MM.1S (cell line): Measurements from ENCODE around the gene NANS.
"Not testable (repeated sequence)": the region's sequence is repeated elsewhere in the genome, so short reads cannot be mapped to it uniquely, and the experiment has no call there.

ENCODE experiments used
- DNase-seq: peaks from one replicate; pipeline ENCODE4 v3.0.0-alpha.2; 2015
- H2AFZ ChIP-seq: fragments of 300-600 bp; sonication (generic); 2 replicates; pipeline ENCODE4 v1.6.0; 2016; ENCODE audit warnings: antibody characterized with exemption, low read length
- H3F3A ChIP-seq: fragments of 300-600 bp; sonication (generic); 2 replicates; pipeline ENCODE4 v1.6.1; 2016; ENCODE audit warnings: mild to moderate bottlenecking, antibody characterized with exemption, low read length, moderate library complexity, mixed read lengths; ENCODE audit not compliant: insufficient read depth
- H3K27ac ChIP-seq: fragments of 300-600 bp; sonication (generic); 2 replicates; pipeline ENCODE4 v1.5.1; 2016; ENCODE audit warnings: mild to moderate bottlenecking, low read length
- H3K27me3 ChIP-seq: fragments of 300-600 bp; sonication (generic); replicated peaks from 2 replicates; pipeline ENCODE4 v1.6.0; 2016; ENCODE audit warnings: low read length; ENCODE audit not compliant: insufficient read depth
- H3K36me3 ChIP-seq: fragments of 300-600 bp; sonication (generic); replicated peaks from 2 replicates; pipeline ENCODE4 v1.6.1; 2016; ENCODE audit warnings: mild to moderate bottlenecking, low read length, mixed read lengths; ENCODE audit not compliant: insufficient read depth
- H3K4me1 ChIP-seq: fragments of 300-600 bp; sonication (generic); 2 replicates; pipeline ENCODE4 v1.6.1; 2016; ENCODE audit warnings: low read length, mixed read lengths
- H3K4me2 ChIP-seq: fragments of 300-600 bp; sonication (generic); 2 replicates; pipeline ENCODE4 v1.6.0; 2016; ENCODE audit warnings: low read depth, low read length
- H3K4me3 ChIP-seq: fragments of 300-600 bp; sonication (generic); 2 replicates; pipeline ENCODE4 v1.5.1; 2016; ENCODE audit warnings: low read length, mixed read lengths
- H3K79me2 ChIP-seq: fragments of 300-600 bp; sonication (generic); 2 replicates; pipeline ENCODE4 v1.6.1; 2016; ENCODE audit warnings: mixed run types, low read length, mixed read lengths
- H3K9ac ChIP-seq: fragments of 300-600 bp; sonication (generic); 2 replicates; pipeline ENCODE4 v1.6.1; 2016; ENCODE audit warnings: low read length, mixed read lengths
- H3K9me2 ChIP-seq: fragments of 300-600 bp; sonication (generic); replicated peaks from 2 replicates; pipeline ENCODE4 v1.6.1; 2016; ENCODE audit warnings: mild to moderate bottlenecking, low read length, mixed read lengths; ENCODE audit not compliant: insufficient read depth
- H3K9me3 ChIP-seq: fragments of 300-600 bp; sonication (generic); replicated peaks from 2 replicates; pipeline ENCODE4 v1.6.1; 2016; ENCODE audit warnings: mild to moderate bottlenecking, low read length, mixed read lengths; ENCODE audit not compliant: insufficient read depth
- H4K20me1 ChIP-seq: fragments of 300-600 bp; sonication (generic); 2 replicates; pipeline ENCODE4 v1.6.1; 2016; ENCODE audit warnings: mild to moderate bottlenecking, low read length, moderate library complexity, mixed read lengths; ENCODE audit not compliant: insufficient read depth
- CTCF ChIP-seq: fragments of 300-600 bp; sonication (generic); IDR thresholded peaks from 2 replicates; pipeline ENCODE4 v1.5.1; 2016; ENCODE audit warnings: antibody characterized with exemption, low read length, mixed read lengths
- EZH2 ChIP-seq: fragments of 300-600 bp; sonication (generic); optimal IDR thresholded peaks from 2 replicates; pipeline ENCODE3; 2017; ENCODE audit warnings: low read depth, mild to moderate bottlenecking, antibody characterized with exemption, low read length, mixed read lengths
- EZH2phosphoT487 ChIP-seq: fragments of 300-600 bp; sonication (generic); IDR thresholded peaks from 2 replicates; pipeline ENCODE4 v1.6.1; 2018; ENCODE audit warnings: antibody characterized with exemption, low read length

Gene NANS

GRCh38 chr9:98018347-98018746 lies 38.2 kb upstream of the NANS start:
- Histone ChIP-seq H3K4me1 (peaks cover 25% of the 10 kb centered on the region), H2AFZ (no peak overlapping the region), H4K20me1 (no peaks in the 10 kb centered on the region), H3K9me2 (no peaks in the 10 kb centered on the region), H3K9ac (no peak overlapping the region), H3K79me2 (peaks cover 3% of the 10 kb centered on the region; the same call in 1 of the 2 replicates), H3K27ac (no peak overlapping the region), H3K36me3 (peaks cover 8% of the 10 kb centered on the region; the same call in 1 of the 2 replicates), H3K27me3 (no peaks in the 10 kb centered on the region), H3F3A (peaks cover 22% of the 10 kb centered on the region), H3K4me3 (no peak overlapping the region), H3K9me3 (no peaks in the 10 kb centered on the region), H3K4me2 (no peak overlapping the region)
- DNase-seq, result no peak
- TF ChIP-seq CTCF, result no peak
- no peak for TF ChIP-seq EZH2phosphoT487
- TF ChIP-seq EZH2, result no peak

DNA sequence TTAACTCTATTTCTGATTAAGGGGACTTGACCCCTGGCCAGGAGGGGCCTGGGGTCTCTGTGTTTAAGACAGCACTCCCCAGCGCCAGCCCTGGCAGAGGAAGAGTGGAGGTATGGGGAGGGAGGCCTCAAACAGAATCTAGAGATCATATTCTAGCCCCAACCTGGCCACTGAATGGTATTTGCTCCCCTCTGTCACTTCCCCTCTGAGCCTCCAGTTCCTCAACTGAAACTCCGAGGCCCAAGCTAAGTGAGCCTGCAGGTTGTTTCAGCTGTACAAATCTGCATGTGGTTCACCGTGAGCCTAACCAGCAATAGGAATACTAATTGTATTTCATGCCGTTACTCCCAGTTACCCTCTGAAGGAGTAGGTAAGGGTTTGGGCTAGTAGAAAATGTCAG lies 37.4 kb upstream of the NANS start:
- Histone ChIP-seq H4K20me1 (no peaks in the 10 kb centered on the region), H3K36me3 (peaks cover 7% of the 10 kb centered on the region; the same call in 1 of the 2 replicates), H3K9me3 (no peaks in the 10 kb centered on the region), H3K9ac (no peak overlapping the region), H3K9me2 (no peaks in the 10 kb centered on the region), H2AFZ (no peak overlapping the region), H3K27me3 (no peaks in the 10 kb centered on the region), H3F3A (peaks cover 22% of the 10 kb centered on the region), H3K27ac (no peak overlapping the region), H3K4me3 (no peak overlapping the region), H3K4me2 (no peak overlapping the region), H3K4me1 (peaks cover 25% of the 10 kb centered on the region), H3K79me2 (peaks cover 3% of the 10 kb centered on the region; the same call in 1 of the 2 replicates)
- DNase-seq, result no peak
- no peak for TF ChIP-seq CTCF
- no peak for TF ChIP-seq EZH2
- TF ChIP-seq EZH2phosphoT487, result no peak

DNA sequence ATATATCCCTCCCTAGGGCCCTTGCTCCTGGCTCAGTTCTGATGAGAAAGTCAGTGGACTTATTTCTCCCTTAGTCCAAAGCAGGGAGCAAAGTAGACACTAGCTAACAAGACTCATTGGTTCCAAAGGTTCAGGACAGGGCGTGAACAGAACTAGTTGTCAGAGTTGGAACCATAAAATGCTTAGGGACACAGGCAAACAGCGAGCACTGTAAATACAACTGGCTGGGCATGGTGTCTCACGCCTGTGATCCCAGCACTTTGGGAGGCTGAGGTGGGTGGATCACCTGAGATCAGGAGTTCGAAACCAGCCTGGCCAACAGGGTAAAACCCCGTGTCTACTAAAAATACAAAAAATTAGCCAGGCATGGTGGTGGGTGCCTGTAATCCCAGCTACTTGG lies 36.7 kb upstream of the NANS start:
- H3K9me3 ChIP-seq, H4K20me1 ChIP-seq, H3K4me3 ChIP-seq, H2AFZ ChIP-seq, H3K27me3 ChIP-seq, H3K9me2 ChIP-seq, DNase-seq, H3K4me2 ChIP-seq, H3K79me2 ChIP-seq, H3K27ac ChIP-seq, H3K9ac ChIP-seq, H3K36me3 ChIP-seq: not testable (repeated sequence)
- Histone ChIP-seq H3K4me1 (peaks cover 24% of the 10 kb centered on the region), H3F3A (peaks cover 22% of the 10 kb centered on the region)

DNA sequence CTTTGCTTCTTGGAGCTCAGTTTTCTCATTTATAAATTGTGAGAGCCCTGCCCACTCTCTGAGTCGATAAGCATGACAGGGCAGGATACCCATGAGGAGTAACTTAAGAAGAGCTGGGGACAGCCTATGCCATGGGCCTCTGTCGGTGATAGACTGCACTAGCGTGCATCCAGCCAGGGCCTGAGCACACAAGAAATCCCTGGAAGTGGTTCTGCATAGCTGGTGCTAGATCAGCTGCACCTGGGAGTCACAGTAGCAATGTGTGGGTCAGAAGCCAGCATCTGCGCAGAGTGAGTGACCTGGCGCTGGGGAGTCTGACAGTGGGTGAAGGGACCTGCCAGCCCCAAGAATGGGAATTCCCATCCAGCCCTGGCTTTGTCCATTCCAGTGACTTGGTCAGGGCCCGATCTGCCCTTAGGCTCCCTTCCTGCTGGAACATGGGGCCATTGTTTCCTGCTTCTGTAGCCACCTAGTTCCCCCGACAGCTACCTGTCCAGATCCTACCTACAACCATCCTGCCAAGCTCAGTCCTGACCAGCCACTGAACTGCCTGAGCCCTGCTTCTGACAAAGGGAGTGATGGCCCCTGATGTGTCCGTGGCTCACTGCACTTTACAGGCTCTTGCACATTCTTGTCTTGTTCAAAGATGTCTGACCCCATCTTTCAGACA lies 35.9 kb upstream of the NANS start:
- Histone ChIP-seq H3K9ac (no peak overlapping the region), H3K79me2 (no peaks in the 10 kb centered on the region; the same call in 1 of the 2 replicates), H2AFZ (no peak overlapping the region), H3K9me3 (no peaks in the 10 kb centered on the region), H3K36me3 (peaks cover 7% of the 10 kb centered on the region; the same call in 1 of the 2 replicates), H3K4me3 (no peak overlapping the region), H3K4me1 (peaks cover 21% of the 10 kb centered on the region), H3K27me3 (no peaks in the 10 kb centered on the region), H4K20me1 (no peaks in the 10 kb centered on the region), H3K27ac (no peak overlapping the region), H3F3A (peaks cover 20% of the 10 kb centered on the region), H3K4me2 (no peak overlapping the region), H3K9me2 (no peaks in the 10 kb centered on the region)
- TF ChIP-seq EZH2 (no peak), CTCF (no peak), EZH2phosphoT487 (no peak)
- DNase-seq, result no peak
